GM12872 (cell line): ENCODE results near the gene SLC13A2.

Experiments used
- CTCF ChIP-seq: IDR thresholded peaks from 3 replicates; pipeline ENCODE4 v1.5.1; 2011; ENCODE audit warnings: low read depth, mild to moderate bottlenecking, low read length, moderate library complexity; ENCODE audit not compliant: insufficient read depth

The SLC13A2 gene

DNA sequence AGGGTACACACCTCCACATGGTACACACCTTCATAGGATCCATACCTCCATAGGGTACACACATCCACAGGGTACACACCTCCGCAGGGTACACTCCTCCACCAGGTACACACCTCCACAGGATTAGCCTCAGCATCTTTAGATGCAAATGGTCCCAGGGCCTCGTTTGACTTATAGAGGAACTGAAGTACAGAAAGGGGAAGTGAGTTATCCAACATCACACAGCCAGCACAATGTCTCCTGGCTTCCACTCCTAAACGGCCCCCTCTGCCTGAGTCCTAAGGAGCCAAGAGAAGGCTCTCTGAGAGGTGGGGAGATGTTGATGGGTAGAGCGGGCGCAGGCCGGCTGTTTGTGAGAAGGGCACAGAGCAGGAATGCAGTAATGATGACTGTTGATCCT, 44.7 kb downstream of the SLC13A2 start:
- TF ChIP-seq CTCF, result no peak

DNA sequence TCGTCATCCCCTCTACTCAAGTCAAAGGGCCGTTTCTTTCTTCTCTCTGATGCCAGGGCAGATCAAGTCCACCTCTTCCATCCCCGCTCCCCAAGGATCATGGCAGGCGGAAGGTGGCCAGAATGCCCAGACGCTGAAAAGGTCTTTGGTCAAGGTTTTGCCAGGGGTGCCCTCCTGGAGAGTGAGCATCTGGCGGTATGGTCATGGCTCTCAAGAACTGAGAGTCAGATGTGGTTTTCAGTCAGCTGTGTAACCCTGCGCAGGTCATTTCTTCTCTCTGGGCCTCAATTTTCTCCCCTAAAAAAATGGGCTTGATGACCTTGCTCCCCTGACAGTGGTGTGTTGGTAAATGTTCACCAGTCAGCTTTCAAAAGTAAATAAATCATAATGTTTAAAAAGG, 45.1 kb downstream of the SLC13A2 start:
- no peak for TF ChIP-seq CTCF

DNA sequence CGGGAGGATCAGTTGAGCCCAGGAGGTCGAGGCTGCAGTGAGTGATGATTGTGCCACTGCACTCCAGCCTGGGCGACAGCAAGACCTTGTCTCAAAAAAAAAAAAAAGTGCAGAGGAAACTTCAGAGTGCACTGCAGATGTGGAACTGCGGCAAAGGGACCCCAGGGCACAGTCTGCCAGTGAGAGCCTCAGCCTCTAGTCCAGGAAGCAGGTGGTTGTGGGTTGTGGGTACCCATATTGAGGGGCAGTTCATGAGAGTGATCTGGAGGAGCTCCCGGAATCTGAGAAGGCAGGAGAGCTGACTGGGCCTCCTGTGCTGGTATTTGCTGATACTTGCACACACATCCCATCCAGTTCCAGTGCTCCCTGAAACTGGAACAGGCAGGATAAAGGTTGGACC, 45.8 kb downstream of the SLC13A2 start:
- TF ChIP-seq CTCF, result no peak

- TF ChIP-seq CTCF, result no peak
Observed at GRCh38 chr17:28520687-28521086, 47.2 kb downstream of the SLC13A2 start.

DNA sequence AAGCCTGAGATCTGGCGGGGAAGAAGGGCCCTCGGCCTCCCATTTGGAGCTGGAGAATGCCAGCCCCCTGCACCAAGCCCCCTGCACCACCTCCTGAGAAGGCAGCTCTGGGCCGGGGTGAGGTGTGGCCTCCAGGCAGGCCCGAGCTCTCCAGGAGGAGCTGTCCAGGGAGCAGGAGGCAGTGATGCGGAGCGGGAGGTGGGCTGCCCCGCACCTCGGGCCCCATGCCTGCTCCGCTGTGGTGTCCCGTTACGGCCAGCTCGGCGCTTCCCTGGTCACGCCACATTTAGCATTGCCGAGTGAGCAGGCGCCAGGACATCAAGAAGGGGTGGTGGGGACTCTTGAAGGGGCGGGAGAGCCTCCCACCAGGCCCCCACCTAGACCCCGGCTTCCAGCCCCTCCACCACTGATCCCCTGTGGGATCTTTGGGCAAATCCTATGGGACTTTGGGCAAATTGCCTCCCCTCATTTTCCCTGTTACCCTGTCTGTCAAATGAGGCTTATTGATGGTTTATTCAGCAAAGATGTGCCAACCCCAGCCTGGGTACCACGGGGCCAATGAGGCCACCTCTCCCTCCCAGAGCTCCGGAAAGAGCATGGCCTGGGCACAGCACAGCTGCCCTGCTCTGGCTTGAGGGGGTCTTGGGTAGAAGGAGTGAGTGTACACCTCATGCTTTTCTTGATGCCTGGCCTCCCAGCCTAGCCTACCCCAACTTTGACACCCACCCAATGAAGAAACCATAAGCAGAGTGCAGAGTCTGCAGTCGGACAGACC, 48.1 kb downstream of the SLC13A2 start:
- no peak for TF ChIP-seq CTCF

- no peak for TF ChIP-seq CTCF
Observed at GRCh38 chr17:28523186-28523585, 49.7 kb downstream of the SLC13A2 start.

- no peak for TF ChIP-seq CTCF
Observed at GRCh38 chr17:28523876-28524275, 50.4 kb downstream of the SLC13A2 start.
